ENCODE data around the gene EVX1.

The EVX1 gene

GRCh38 chr7:27242555-27243339 is at the start of gene EVX1:
EVX1 (plus strand) TSS chr7:27242802; CDS start chr7:27243031, 229 bp downstream.
- peak; percentile 59 to 74 for DNase-seq

GRCh38 chr7:27193335-27194001 is 49.1 kb upstream of the EVX1 start:
- DNase-seq: no peak

GRCh38 chr7:27194002-27194352 is 48.6 kb upstream of the EVX1 start:
- no peak for DNase-seq

DNA sequence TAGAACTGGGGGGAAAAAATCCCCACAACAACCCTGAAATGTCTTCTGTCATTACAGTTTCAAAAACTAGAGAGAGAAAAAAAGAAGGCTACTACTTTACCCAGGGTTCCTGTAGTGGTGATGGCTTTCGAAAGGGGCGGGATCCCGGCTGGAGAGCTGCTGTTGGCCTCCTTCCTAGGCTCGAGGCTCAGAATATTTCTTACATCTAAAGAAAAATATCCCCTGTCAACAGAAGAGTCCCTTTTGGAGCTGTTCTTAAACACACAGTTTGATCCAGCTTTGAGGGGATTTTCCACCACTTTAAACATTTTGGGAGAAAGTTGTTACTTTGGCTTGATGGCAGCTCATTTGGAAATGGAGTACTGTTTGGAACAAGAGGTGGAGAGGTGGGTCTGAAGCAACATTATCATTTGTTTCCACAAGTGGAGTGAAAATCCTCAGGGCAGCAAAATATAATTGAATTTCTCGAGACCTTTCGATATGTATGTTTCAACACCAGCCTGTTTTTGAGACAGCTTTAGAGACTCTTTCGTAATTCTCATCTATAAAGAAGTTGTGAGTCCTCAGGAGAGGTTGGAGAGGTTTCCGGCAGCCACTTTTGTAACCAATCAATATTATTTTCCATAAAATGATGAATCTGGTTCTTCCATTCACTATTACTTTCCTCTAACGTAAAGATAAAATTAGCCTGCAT is 47.8 kb upstream of the EVX1 start:
- DNase-seq: no peak

DNA sequence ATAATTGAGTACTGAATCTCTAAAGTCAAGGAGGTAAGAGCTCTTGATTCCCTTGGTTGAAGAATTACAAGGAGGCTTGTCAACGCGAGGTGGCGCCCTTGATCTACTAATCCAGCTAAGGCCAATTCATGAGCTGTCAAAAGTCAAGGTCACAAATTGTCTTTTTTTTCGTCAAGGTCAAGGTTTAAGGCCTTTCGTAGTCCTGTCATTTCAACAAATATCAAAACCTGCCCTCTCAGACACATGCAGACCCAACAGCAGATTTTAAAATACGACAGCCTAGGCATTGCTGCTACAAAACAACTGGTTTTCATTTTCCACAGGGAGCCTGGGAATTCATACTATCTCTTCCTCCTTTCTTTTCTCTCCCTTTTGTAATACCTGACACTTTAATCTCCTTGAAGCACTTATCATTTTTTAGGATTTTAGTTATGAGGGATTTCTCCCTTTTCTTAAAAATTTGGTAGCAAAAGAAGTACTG is 46.3 kb upstream of the EVX1 start:
- peak; percentile 91 to 93 for DNase-seq

DNA sequence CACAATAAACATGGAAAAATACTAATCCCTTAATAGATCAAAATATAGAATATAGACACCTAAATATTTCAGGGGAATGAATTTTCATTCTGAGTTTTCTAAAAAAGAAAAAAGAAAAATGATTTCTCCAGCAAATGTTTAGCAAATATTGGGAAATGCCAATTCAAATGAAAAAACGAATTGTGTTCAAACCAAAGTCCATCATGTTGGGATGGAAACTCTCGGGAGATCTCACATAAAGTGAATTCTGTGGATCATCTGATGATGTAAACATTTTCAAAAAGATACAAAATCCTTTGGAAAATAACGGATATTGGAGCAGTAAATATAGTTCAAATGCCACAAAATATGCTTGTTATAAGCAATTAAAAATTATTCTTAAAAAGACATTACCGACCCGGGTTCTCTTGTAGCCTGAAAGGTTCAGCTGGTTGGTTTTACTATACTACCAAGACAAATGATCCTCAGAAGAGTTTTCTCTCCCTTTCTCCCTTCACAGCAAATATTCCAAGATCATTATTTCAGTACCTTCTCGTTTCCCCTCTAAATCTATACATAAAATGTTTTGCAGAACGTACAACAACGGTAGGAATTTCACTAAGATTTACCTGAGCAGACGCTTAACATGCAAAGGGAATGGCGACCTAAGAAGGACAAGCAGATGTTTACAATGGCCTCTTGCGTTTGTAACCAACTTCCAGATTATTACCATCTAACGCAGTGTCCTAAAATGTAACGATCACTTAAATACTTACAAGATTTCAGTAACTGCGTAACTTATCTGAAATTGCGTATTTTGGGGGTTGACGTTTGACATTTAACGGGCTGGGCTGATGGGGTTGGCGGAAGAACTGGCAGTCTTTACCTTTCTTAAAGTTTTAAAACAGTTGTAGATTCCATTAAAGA is 45.2 kb upstream of the EVX1 start:
- DNase-seq: no peak

- DNase-seq: peak in 1 of 2 experiments; percentile 71
Measured at GRCh38 chr7:27198138-27198841, 44.3 kb upstream of the EVX1 start.

DNA sequence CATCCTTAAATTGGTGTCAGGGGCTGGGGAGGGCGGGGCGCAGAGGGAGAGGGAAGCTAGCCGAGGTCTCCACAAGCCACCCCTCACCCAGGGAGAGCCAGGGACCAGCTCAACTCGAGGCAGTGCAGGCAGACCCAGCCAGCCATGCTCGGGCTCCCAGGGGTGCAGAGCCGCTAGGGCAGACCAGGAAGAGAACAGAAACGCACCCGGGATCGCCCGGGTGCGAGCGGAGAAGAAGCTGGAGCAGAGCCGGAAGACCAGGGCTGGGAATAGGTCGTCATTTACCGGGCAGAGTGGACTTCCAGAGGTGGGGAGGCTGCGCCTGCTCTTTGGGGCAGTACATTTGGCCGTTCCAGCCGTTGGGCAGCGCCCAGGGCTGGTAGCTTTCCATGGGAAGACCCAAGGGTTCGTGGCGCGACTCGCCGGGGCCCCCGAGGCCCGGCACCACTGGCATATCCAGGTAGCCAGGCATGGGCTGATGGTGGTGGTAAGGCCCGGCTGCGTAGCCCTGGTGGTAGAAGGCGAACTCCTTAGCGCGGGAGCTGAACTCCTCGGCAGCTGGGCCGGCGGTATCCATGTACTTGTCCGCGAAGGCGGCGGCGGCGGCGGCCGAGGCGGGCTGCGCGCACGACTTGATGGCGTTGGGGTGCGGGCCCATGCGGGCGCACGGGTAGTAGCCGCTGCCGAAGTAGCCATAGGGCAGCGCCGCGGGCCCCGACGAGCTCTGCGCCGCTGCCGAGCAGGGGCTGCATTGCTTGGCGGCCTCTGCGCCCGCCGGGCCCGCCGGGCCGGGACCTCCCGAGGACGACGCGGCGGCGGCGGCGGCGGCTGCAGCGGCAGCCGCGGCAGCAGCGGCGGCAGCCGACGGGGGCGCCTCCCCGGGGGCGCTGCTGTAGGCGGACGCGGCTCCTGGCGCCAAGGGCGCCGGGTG is 43.5 kb upstream of the EVX1 start:
- peak in 1 of 2 experiments; percentile 74 for DNase-seq

- DNase-seq: peak in 1 of 2 experiments; percentile 94
Measured at GRCh38 chr7:27199849-27200760, 42.5 kb upstream of the EVX1 start, which contains the start of gene HOXA13. HOXA13 (minus strand) TSS chr7:27200091; CDS start chr7:27200077, 14 bp downstream.

GRCh38 chr7:27200761-27201579 is 41.6 kb upstream of the EVX1 start:
- no peak for DNase-seq

- no peak for DNase-seq
Measured at GRCh38 chr7:27201580-27202017, 41.0 kb upstream of the EVX1 start.

GRCh38 chr7:27202018-27202861 is 40.4 kb upstream of the EVX1 start:
- DNase-seq: no peak

GRCh38 chr7:27202862-27203134 is 39.8 kb upstream of the EVX1 start:
- no peak for DNase-seq

DNA sequence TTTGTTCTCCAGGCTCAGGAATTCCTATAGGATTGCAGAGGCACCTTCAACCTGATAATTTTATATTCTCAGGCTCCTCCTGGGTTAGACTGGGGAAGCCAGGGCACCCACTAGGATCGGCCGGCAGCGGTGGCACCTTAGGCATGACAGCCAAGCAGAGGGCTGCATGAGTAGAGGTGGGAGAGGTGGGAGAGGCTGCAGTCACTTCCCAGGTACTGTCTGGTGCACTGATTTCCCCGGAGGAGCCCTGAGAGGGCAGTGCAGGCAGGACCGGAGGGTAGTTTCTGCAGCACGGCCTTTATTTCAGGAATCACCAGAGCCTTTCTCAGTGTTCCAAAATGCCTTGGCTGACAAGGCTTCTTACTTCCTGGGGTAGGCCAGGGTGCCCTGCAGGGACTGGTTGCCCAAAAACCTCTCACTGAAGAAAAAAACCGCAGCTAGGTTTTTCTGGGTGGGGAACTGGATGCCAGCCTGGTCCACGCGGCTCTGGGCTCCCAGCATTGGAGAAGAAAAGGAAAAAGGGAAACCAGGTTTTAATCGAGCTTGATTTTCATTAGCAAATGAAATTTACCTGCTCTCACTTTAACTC is 39.1 kb upstream of the EVX1 start:
- DNase-seq: no peak

- no peak for DNase-seq
Measured at GRCh38 chr7:27203964-27204594, 38.5 kb upstream of the EVX1 start.

DNA sequence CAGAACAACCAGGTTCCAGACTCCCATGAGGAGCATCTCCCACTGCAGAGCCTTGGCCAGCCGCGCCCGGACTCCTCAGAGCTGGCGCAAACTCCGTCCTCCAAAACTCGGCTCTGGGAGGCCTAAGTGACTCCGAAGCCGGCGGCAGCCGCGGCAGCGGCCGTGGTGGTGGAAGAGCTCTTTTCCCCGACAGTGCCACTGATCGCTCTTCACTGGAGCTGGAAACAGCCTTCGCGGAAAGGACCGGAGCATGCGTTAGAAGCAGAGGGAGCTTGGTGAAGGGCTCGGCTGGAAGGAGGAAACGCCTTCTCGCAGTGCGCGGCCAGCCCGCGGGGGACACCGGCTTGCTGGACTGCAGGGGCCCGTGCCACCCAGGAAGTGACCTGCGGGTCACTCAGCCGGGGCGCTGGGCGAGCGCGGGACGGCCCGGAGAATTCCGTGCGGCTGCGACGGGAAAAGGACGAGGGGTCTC is 37.7 kb upstream of the EVX1 start:
- peak in 1 of 2 experiments; percentile 68 for DNase-seq
